ENCODE results near the gene BID.
"Not testable (repeated sequence)": the region's sequence is repeated elsewhere in the genome, so short reads cannot be mapped to it uniquely, and the experiment has no call there.

The BID gene

GRCh38 chr22:17767233-17768065, 6.8 kb downstream of the BID start:
- no peak for DNase-seq

GRCh38 chr22:17764852-17765251, 9.4 kb downstream of the BID start:
- not testable (repeated sequence) for DNase-seq

- DNase-seq: no peak
Observed at GRCh38 chr22:17764036-17764435, 10.2 kb downstream of the BID start.

GRCh38 chr22:17763442-17763841, 10.8 kb downstream of the BID start:
- not testable (repeated sequence) for DNase-seq

GRCh38 chr22:17761138-17761488, 13.2 kb downstream of the BID start:
- no peak for DNase-seq

- no peak for DNase-seq
Observed at GRCh38 chr22:17754233-17754925, 19.9 kb downstream of the BID start.

GRCh38 chr22:17753401-17753989, 20.8 kb downstream of the BID start:
- no peak for DNase-seq

- no peak for DNase-seq
Observed at GRCh38 chr22:17751596-17751995, 22.7 kb downstream of the BID start.

- no peak for DNase-seq
Observed at GRCh38 chr22:17749605-17750395, 24.5 kb downstream of the BID start.

- DNase-seq: no peak
Observed at GRCh38 chr22:17748555-17749353, 25.5 kb downstream of the BID start.

GRCh38 chr22:17746916-17747315, 27.4 kb downstream of the BID start:
- no peak for DNase-seq

- DNase-seq: no peak
Observed at GRCh38 chr22:17744430-17744829, 29.8 kb downstream of the BID start.

- no peak for DNase-seq
Observed at GRCh38 chr22:17743661-17744411, 30.4 kb downstream of the BID start.

GRCh38 chr22:17742527-17742902, 31.8 kb downstream of the BID start:
- DNase-seq: no peak

GRCh38 chr22:17741866-17742526, 32.3 kb downstream of the BID start:
- DNase-seq: no peak

GRCh38 chr22:17739196-17739975, 34.9 kb downstream of the BID start:
- DNase-seq: no peak

- no peak for DNase-seq
Observed at GRCh38 chr22:17738386-17739128, 35.7 kb downstream of the BID start.

- DNase-seq: no peak
Observed at GRCh38 chr22:17734187-17734586, 40.1 kb downstream of the BID start.

GRCh38 chr22:17733466-17733865, 40.8 kb downstream of the BID start:
- DNase-seq: no peak
